Endothelial cell (in vitro differentiated cells): ENCODE measurements around the gene ANKRD29. TPM values are rescaled to one million over a fixed set of nuclear protein-coding genes. Genes with fewer than 3 reads are reported as not detected.

Experiments used
- DNase-seq: peaks from one replicate; pipeline ENCODE4 v3.0.0; 2021; ENCODE audit warnings: low spot score
- H3K27ac Mint-ChIP-seq: one replicate; pipeline ENCODE4 v1.8.0; 2021; ENCODE audit warnings: mixed read lengths, inconsistent platforms; ENCODE audit not compliant: unreplicated experiment
- H3K27me3 Mint-ChIP-seq: one replicate; pipeline ENCODE4 v1.8.0; 2021; ENCODE audit warnings: mild to moderate bottlenecking, moderate library complexity, mixed read lengths, inconsistent platforms; ENCODE audit not compliant: unreplicated experiment
- H3K36me3 Mint-ChIP-seq: one replicate; pipeline ENCODE4 v1.8.0; 2021; ENCODE audit warnings: mild to moderate bottlenecking, low read depth, mixed read lengths, inconsistent platforms; ENCODE audit not compliant: unreplicated experiment
- H3K4me1 Mint-ChIP-seq: one replicate; pipeline ENCODE4 v1.8.0; 2021; ENCODE audit warnings: mild to moderate bottlenecking, mixed read lengths, inconsistent platforms; ENCODE audit not compliant: unreplicated experiment
- H3K4me3 Mint-ChIP-seq: one replicate; pipeline ENCODE4 v1.8.0; 2021; ENCODE audit warnings: mild to moderate bottlenecking, mixed read lengths, inconsistent platforms; ENCODE audit not compliant: unreplicated experiment
- H3K9me3 Mint-ChIP-seq: one replicate; pipeline ENCODE4 v1.8.0; 2021; ENCODE audit warnings: mixed read lengths, inconsistent platforms; ENCODE audit not compliant: unreplicated experiment
- total RNA-seq: library from RNA; stranded (reverse); fragmentation: NEBNext Ultra II Directional; extraction: Animal tissue kit (Norgen Biotek cat#: 25700); gene quantifications from one replicate; pipeline ENCODE4 v1.2.1, GENCODE V29; 2021; ENCODE audit not compliant: unreplicated experiment
- TF ChIP-seq, protein P1 (sequence below): fragments of 200-600 bp; sonication (generic); IDR thresholded peaks from one replicate; pipeline ENCODE4 v1.5.0; 2021; ENCODE audit warnings: antibody characterized with exemption; ENCODE audit not compliant: unreplicated experiment

The ANKRD29 gene
- total RNA-seq, 1 donor from 2014 or later, result not detected

DNA sequence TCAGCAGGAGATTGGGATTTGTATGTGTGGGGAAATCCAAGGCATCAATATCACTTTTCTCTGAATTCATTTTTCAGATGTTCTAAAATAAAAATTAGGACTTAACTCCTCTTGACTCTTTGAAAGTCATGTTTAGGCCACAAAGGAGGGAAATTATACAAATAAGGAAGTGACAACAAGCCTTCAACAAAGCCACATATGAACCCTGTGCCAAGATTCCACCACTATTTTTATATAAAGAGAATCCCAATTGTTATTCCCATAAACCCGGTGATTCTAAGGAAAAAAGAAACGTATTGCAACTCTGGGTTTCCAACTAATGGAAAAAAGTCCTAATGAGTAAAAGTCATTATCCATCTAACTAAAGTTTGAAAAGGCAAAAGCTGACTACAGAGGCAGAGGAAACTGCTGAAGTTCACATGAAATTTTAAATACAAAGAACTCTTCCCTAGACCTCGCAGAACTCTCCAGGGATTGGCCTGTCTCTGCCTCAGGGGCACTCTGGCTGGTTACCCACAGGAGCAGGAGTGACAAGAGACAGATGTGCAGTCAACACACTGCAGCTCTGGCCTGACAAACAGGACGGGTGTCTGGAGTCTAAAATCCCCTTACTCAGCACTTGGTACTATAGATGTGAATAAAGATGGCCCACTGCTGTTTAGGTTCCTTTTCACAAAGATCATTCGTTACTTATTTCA is 88.0 kb downstream of the ANKRD29 start:
- H3K27ac Mint-ChIP-seq, result no peak overlapping the region
- no peak for DNase-seq

DNA sequence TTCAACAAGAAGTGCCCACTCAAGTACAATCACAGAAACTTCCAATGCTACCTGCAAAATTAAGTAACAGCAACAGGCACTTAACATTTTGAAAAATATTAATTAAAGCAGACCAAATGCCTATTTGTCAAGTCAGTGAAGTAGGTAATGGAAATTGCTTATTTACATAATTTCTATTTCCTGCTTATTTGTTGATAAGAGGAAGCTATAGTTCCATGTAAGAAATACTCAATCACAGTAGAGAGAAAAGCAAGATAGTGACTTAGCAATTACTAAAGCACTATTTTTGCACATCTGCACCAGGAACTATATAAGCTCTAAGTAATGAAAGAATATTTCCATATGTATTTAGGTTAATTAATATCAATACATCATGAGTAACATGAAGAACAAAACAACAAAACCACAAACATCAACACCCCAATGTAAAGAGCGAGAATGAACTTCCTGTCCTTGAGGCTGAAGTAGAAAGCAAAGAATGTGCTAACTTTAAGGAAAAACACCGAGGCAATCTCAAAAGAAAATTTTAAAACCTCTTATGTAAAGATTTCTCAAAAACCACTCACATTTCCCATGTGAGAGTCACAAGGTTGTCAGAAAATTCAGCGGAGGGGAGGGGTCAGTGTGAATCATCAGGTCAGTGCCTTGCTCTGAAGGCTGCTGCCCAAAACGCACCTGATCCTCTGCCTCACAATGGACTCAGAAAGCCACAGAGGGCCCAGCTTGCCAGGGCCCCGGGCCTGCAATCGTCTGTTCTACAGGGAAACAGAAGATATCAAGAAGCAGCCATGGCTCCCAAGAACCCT is 88.9 kb downstream of the ANKRD29 start:
- Mint-ChIP-seq H3K27ac (no peak overlapping the region), H3K27me3 (no peaks in the 10 kb centered on the region), H3K4me1 (peaks cover 10% of the 10 kb centered on the region), H3K4me3 (no peak overlapping the region), H3K9me3 (no peaks in the 10 kb centered on the region), H3K36me3 (peaks cover 29% of the 10 kb centered on the region)
- TF ChIP-seq, protein P1, sequence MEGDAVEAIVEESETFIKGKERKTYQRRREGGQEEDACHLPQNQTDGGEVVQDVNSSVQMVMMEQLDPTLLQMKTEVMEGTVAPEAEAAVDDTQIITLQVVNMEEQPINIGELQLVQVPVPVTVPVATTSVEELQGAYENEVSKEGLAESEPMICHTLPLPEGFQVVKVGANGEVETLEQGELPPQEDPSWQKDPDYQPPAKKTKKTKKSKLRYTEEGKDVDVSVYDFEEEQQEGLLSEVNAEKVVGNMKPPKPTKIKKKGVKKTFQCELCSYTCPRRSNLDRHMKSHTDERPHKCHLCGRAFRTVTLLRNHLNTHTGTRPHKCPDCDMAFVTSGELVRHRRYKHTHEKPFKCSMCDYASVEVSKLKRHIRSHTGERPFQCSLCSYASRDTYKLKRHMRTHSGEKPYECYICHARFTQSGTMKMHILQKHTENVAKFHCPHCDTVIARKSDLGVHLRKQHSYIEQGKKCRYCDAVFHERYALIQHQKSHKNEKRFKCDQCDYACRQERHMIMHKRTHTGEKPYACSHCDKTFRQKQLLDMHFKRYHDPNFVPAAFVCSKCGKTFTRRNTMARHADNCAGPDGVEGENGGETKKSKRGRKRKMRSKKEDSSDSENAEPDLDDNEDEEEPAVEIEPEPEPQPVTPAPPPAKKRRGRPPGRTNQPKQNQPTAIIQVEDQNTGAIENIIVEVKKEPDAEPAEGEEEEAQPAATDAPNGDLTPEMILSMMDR, result no peak
- no peak for DNase-seq

More for the DNA sequence above, 88.0 kb downstream of the ANKRD29 start:
- Mint-ChIP-seq H3K4me3 (no peak overlapping the region), H3K9me3 (no peaks in the 10 kb centered on the region), H3K4me1 (peaks cover 13% of the 10 kb centered on the region), H3K27me3 (no peaks in the 10 kb centered on the region), H3K36me3 (peaks cover 29% of the 10 kb centered on the region)
- TF ChIP-seq, protein P1, result no peak

DNA sequence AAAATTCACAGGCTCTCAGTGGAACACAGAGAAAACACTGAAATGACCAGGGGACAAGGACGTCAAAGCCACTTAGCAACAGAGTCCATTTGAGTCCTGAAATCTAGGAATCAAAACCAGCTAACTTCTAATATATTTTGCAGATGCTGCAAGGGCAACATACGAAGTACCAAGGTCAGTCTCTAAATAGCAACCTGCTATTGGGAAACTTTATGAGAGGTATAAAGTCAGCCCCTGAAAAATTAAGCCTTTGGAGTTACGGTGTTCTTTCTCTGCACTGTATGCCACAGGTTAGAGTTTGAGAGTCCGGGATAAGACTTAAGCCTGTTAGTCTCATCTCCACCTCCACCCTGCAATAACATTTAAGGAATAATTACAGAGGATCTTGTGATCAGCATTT is 89.7 kb downstream of the ANKRD29 start:
- no peak overlapping the region for H3K27ac Mint-ChIP-seq
- no peaks in the 10 kb centered on the region for H3K9me3 Mint-ChIP-seq
- peaks cover 22% of the 10 kb centered on the region for H3K36me3 Mint-ChIP-seq
- no peak overlapping the region for H3K4me3 Mint-ChIP-seq
- peaks cover 10% of the 10 kb centered on the region for H3K4me1 Mint-ChIP-seq
- no peak for DNase-seq
- H3K27me3 Mint-ChIP-seq, result no peaks in the 10 kb centered on the region
- TF ChIP-seq, protein P1, result no peak

DNA sequence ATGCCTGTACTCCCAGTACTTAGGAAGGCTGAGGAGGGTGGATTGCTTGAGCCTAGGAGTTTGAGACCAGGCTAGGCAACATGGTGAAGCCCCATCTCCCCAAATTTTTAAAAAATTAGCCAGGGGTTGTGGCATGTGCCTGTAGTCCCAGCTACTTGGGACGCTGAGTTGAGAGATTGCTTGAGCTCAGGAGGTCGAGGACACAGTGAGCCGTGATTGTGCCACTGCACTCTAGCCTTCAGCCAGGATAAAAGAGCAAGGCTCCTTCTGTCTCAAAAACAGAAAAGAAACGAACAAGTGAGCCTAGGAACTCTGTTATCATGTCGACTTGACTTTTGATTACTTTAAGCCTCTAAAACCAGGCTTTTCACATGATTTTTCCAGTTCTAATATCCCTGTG is 90.1 kb downstream of the ANKRD29 start:
- TF ChIP-seq, protein P1, result no peak
- no peaks in the 10 kb centered on the region for H3K9me3 Mint-ChIP-seq

DNA sequence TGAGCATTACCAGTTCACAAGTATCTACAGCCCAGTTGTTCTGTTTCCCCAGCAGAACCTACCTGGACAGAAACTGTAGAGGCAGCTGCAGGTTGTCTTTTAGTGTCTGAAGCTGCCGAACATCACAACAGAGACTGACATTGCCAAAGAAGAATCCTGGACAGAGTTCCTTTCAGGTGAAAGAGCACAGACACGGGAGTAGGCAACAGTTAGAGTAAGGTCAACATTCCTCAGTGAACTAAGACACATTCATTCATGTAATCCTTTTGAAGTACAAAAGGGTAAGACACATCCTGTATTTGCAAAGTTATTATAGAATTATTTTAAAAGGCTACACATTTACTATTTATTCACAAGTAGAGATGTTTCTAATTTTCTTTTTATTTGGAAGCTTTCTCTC is 90.7 kb downstream of the ANKRD29 start:
- Mint-ChIP-seq H3K9me3 (no peaks in the 10 kb centered on the region), H3K27ac (no peak overlapping the region), H3K4me1 (peaks cover 10% of the 10 kb centered on the region), H3K27me3 (no peaks in the 10 kb centered on the region), H3K36me3 (peaks cover 22% of the 10 kb centered on the region), H3K4me3 (no peak overlapping the region)
- no peak for DNase-seq
- TF ChIP-seq, protein P1, result no peak

More for the DNA sequence above, 90.1 kb downstream of the ANKRD29 start:
- H3K27ac Mint-ChIP-seq, result no peak overlapping the region
- H3K36me3 Mint-ChIP-seq, result peaks cover 22% of the 10 kb centered on the region
- no peaks in the 10 kb centered on the region for H3K27me3 Mint-ChIP-seq
- DNase-seq, result no peak
- H3K4me3 Mint-ChIP-seq, result no peak overlapping the region
- peaks cover 10% of the 10 kb centered on the region for H3K4me1 Mint-ChIP-seq
